Endothelial cell of umbilical vein (primary cell): ENCODE results near the gene PI4KA. TPM values are rescaled to one million over a fixed set of nuclear protein-coding genes. Genes with fewer than 3 reads are reported as not detected.

Source experiments
- BruUV-seq: library from RNA; stranded (reverse); fragments of 400-500 nt; replicated peaks from 2 replicates; lab custom pipeline; 2021; lab: Mats Ljungman, UMichigan
- CTCF ChIA-PET: fragments of 300-600, 350-600 bp; sonication (Branson Sonifier 250); formaldehyde crosslinking; loops from one replicate; lab custom pipeline; 2021; ENCODE audit warnings: antibody characterized with exemption, inconsistent platforms; lab: Charles Lee
- POLR2A ChIA-PET: fragments of 300-600, 350-600 bp; sonication (Branson Sonifier 250); formaldehyde crosslinking; loops from one replicate; lab custom pipeline; 2021; ENCODE audit warnings: antibody characterized with exemption, inconsistent platforms; lab: Charles Lee
- DNase-seq: peaks from one replicate; pipeline ENCODE4 v3.0.0-alpha.2; 2011; ENCODE audit warnings: low read depth, low spot score
- FAIRE-seq: peaks from 2 replicates; lab custom pipeline; 2011; peaks lifted over from hg19 to GRCh38; lab: Jason Lieb, UNC
- H2AFZ ChIP-seq: 2 replicates; pipeline ENCODE4 v1.6.0; 2012; ENCODE audit warnings: low read depth, low read length, control low read depth, inconsistent platforms
- H3K27ac ChIP-seq: 2 replicates; pipeline ENCODE4 v1.5.1; 2011; ENCODE audit warnings: low read depth, mild to moderate bottlenecking, control low read depth, low read length, moderate library complexity; ENCODE audit not compliant: insufficient read depth
- H3K27me3 ChIP-seq, 2 experiments: 2 replicates each; pipeline versions ENCODE4 v1.6.0 to v1.6.1; 2011; ENCODE audit warnings: low read length in 2 of 2, mixed read lengths in 1 of 2; ENCODE audit not compliant: control insufficient read depth in 2 of 2, insufficient read depth in 2 of 2
- H3K36me3 ChIP-seq, 2 experiments: 2 replicates in 1 of 2; 3 replicates in 1 of 2; pipeline ENCODE4 v1.5.1; 2011; ENCODE audit warnings: low read length in 2 of 2, mild to moderate bottlenecking in 1 of 2, moderate library complexity in 1 of 2; ENCODE audit not compliant: control insufficient read depth in 2 of 2, insufficient read depth in 2 of 2; ENCODE audit errors: extremely low read depth in 1 of 2
- H3K4me1 ChIP-seq: 3 replicates; pipeline ENCODE4 v1.5.1; 2011; ENCODE audit warnings: mild to moderate bottlenecking, low read length; ENCODE audit not compliant: control insufficient read depth, insufficient read depth; ENCODE audit errors: extremely low read depth
- H3K4me2 ChIP-seq: 2 replicates; pipeline ENCODE4 v1.6.1; 2011; ENCODE audit warnings: low read length, control low read depth, mixed read lengths; ENCODE audit not compliant: insufficient read depth
- H3K4me3 ChIP-seq, 3 experiments: fragments of 200-600 bp in 1 of 3; sonication (generic), shearing (Covaris generic) in 1 of 3; replicated peaks in 1 of 3; 2 replicates each; pipeline ENCODE4 v1.5.1; 2011 to 2016; ENCODE audit warnings: control low read depth in 3 of 3, low read length in 3 of 3, mild to moderate bottlenecking in 2 of 3, inconsistent platforms in 1 of 3, low read depth in 1 of 3, moderate library complexity in 1 of 3; ENCODE audit not compliant: insufficient read depth in 1 of 3
- H3K79me2 ChIP-seq: 2 replicates; pipeline ENCODE4 v1.6.0; 2012; ENCODE audit warnings: low read length, inconsistent platforms; ENCODE audit not compliant: control insufficient read depth, insufficient read depth
- H3K9ac ChIP-seq: replicated peaks from 2 replicates; pipeline ENCODE3; 2011; ENCODE audit warnings: low read length, control low read depth; ENCODE audit not compliant: insufficient read depth; ENCODE audit errors: extremely low read depth
- H3K9me1 ChIP-seq: replicated peaks from 3 replicates; pipeline ENCODE4 v1.6.0; 2011; ENCODE audit warnings: mild to moderate bottlenecking, low read length; ENCODE audit not compliant: control insufficient read depth, insufficient read depth; ENCODE audit errors: extremely low read depth
- H3K9me3 ChIP-seq: replicated peaks from 2 replicates; pipeline ENCODE4 v1.5.1; 2012; ENCODE audit warnings: low read length, inconsistent platforms; ENCODE audit not compliant: control insufficient read depth, insufficient read depth
- H4K20me1 ChIP-seq: replicated peaks from 2 replicates; pipeline ENCODE3; 2011; ENCODE audit warnings: mild to moderate bottlenecking, low read length; ENCODE audit not compliant: control insufficient read depth, insufficient read depth; ENCODE audit errors: extremely low read depth
- CTCF ChIP-seq, 2 donors: IDR thresholded peaks; 1 replicate in 1 of 2; 2 replicates in 1 of 2; pipeline ENCODE4 v1.5.1; 2011; ENCODE audit warnings: low read length in 2 of 2, mild to moderate bottlenecking in 2 of 2, moderate library complexity in 2 of 2, control low read depth in 1 of 2, inconsistent platforms in 1 of 2, low read depth in 1 of 2; ENCODE audit not compliant: insufficient read depth in 1 of 2; ENCODE audit errors: extremely low read depth in 1 of 2
- EZH2 ChIP-seq: IDR thresholded peaks from 2 replicates; pipeline ENCODE4 v1.6.1; 2012; ENCODE audit warnings: borderline replicate concordance, low read depth, mild to moderate bottlenecking, moderate library complexity, low read length, inconsistent platforms; ENCODE audit not compliant: severe bottlenecking
- FOS ChIP-seq: IDR thresholded peaks from 2 replicates; pipeline ENCODE4 v1.6.1; 2011; ENCODE audit warnings: mild to moderate bottlenecking, low read length, moderate library complexity, borderline replicate concordance; ENCODE audit not compliant: insufficient read depth
- GATA2 ChIP-seq: IDR thresholded peaks from 2 replicates; pipeline ENCODE4 v1.7.0; 2011; ENCODE audit warnings: low read depth, mild to moderate bottlenecking, moderate library complexity, mixed read lengths, low read length; ENCODE audit not compliant: insufficient read length, insufficient read depth
- JUN ChIP-seq: IDR thresholded peaks from 2 replicates; pipeline ENCODE4 v1.6.1; 2011; ENCODE audit warnings: borderline replicate concordance, low read depth; ENCODE audit not compliant: insufficient read length, insufficient read depth
- MAX ChIP-seq: IDR thresholded peaks from 2 replicates; pipeline ENCODE4 v1.6.1; 2011; ENCODE audit not compliant: insufficient read depth, insufficient read length
- MYC ChIP-seq: IDR thresholded peaks from one replicate; pipeline ENCODE4 v1.6.1; 2011; ENCODE audit warnings: mild to moderate bottlenecking, low read depth, low read length
- POLR2A ChIP-seq: IDR thresholded peaks from 2 replicates; pipeline ENCODE4 v1.6.1; 2012; ENCODE audit warnings: low read depth, mild to moderate bottlenecking, control low read depth, low read length
- POLR2AphosphoS5 ChIP-seq: IDR thresholded peaks from 2 replicates; pipeline ENCODE4 v1.6.1; 2012; ENCODE audit warnings: low read depth, mild to moderate bottlenecking, control low read depth, low read length, moderate library complexity; ENCODE audit not compliant: insufficient read depth
- dilution Hi-C: fragments of 300-500 bp; cut with MboI; formaldehyde crosslinking; loops from one replicate; pipeline ENCODE4 v1.15.0; 2019; ENCODE audit warnings: low sequenced_read_pairs; ENCODE audit not compliant: extremely low pct_ligation_motif_present
- intact Hi-C: fragments of 100-400 bp; cut with micrococcal nuclease; formaldehyde crosslinking; loops from one replicate; pipeline ENCODE4 v1.10.0; 2022
- polyA plus RNA-seq, 4 experiments: library from polyadenylated mRNA; depleted of rRNA in 3 of 4; stranded (reverse) in 3 of 4; unstranded in 1 of 4; fragments of >200 nt; gene quantifications; 2 replicates each; pipeline versions ENCODE4 v1.2.1 to v1.2.3, GENCODE V29; 2011 to 2012; ENCODE audit warnings: missing spikeins in 1 of 4
- total RNA-seq: library from RNA; stranded (reverse); gene quantifications from 2 replicates; pipeline ENCODE4 v1.2.3, GENCODE V29; 2021

Gene PI4KA
- total and polyA plus RNA-seq, 2 donors (not counting 3 experiments of a cell fraction or from before 2014, with no cell fraction given) = 28.9 to 56.4 TPM

- CTCF ChIA-PET = interaction anchor here (1.1 kb wide), 1 partner anchor 15 kb away, joined by 5 read pairs; no protein-coding TSS in a partner anchor
- H4K20me1 ChIP-seq = no peaks in the 10 kb centered on the region
- H3K4me2 ChIP-seq = no peak overlapping the region
- TF ChIP-seq JUN (no peak), POLR2AphosphoS5 (no peak), CTCF (IDR thresholded peaks at IDR 0.05; ENCODE audit: extremely low read depth in 1 of 2, insufficient read depth in 1 of 2, low read depth in 1 of 2, low read length in 2 of 2) (no peak), EZH2 (no peak), MYC (no peak), MAX (no peak), POLR2A (no peak), GATA2 (no peak), FOS (no peak)
- H3K79me2 ChIP-seq = no peaks in the 10 kb centered on the region
- H3K27me3 ChIP-seq = no peaks in the 10 kb centered on the region
- H3K9me3 ChIP-seq = no peaks in the 10 kb centered on the region
- DNase-seq (no peak), FAIRE-seq (no peak)
- no peak overlapping the region for H3K9ac ChIP-seq
- POLR2A ChIA-PET = no interaction called here
- intact Hi-C loops (no loop called here), dilution Hi-C loops (no loop called here)
- H2AFZ ChIP-seq = no peak overlapping the region
- no peaks in the 10 kb centered on the region for H3K4me1 ChIP-seq
- H3K4me3 ChIP-seq = no peak overlapping the region
- peaks cover 0 to 24% of the 10 kb centered on the region in 2 experiments for H3K36me3 ChIP-seq
- no peaks in the 10 kb centered on the region for H3K9me1 ChIP-seq
- H3K27ac ChIP-seq = no peak overlapping the region
- BruUV-seq = no TSS peak
Observed at GRCh38 chr22:20798974-20799373, 59.6 kb downstream of the PI4KA start.
